Gastroesophageal sphincter (tissue), 3 donors: ENCODE measurements around the gene TTC39B.

Experiments used
- EP300 ChIP-seq: sonication (generic); formaldehyde crosslinking; IDR thresholded peaks from one replicate; pipeline ENCODE4 v1.6.1; 2017; ENCODE audit warnings: antibody characterized with exemption, mild to moderate bottlenecking
- TF ChIP-seq, protein P1 (sequence below), 4 experiments: fragments of 200-600 bp in 2 of 4; fragments of 450-650 bp in 2 of 4; sonication (generic) in 1 of 4; IDR thresholded peaks; one replicate each; pipeline ENCODE4 v1.5.1; 2017 to 2019; ENCODE audit warnings: antibody characterized with exemption in 4 of 4, mild to moderate bottlenecking in 2 of 4, moderate library complexity in 2 of 4

- TF ChIP-seq, protein P1, sequence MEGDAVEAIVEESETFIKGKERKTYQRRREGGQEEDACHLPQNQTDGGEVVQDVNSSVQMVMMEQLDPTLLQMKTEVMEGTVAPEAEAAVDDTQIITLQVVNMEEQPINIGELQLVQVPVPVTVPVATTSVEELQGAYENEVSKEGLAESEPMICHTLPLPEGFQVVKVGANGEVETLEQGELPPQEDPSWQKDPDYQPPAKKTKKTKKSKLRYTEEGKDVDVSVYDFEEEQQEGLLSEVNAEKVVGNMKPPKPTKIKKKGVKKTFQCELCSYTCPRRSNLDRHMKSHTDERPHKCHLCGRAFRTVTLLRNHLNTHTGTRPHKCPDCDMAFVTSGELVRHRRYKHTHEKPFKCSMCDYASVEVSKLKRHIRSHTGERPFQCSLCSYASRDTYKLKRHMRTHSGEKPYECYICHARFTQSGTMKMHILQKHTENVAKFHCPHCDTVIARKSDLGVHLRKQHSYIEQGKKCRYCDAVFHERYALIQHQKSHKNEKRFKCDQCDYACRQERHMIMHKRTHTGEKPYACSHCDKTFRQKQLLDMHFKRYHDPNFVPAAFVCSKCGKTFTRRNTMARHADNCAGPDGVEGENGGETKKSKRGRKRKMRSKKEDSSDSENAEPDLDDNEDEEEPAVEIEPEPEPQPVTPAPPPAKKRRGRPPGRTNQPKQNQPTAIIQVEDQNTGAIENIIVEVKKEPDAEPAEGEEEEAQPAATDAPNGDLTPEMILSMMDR (IDR thresholded peaks at IDR 0.05) = peak in 3 of 4 experiments; percentile 16 to 47 (median 40)
- TF ChIP-seq EP300 = no peak
Measured at GRCh38 chr9:15277400-15278090, 29.5 kb downstream of the TTC39B start.
